Left colon (tissue), 2 donors: Measurements from ENCODE around the gene MSL1. TPM values are rescaled to one million over a fixed set of nuclear protein-coding genes. Genes with fewer than 3 reads are reported as not detected.

Source experiments
- ATAC-seq: fragments of 200-7000 bp; cut with Tn5 transposase; one replicate; pipeline ENCODE4 v1.9.1; 2020; ENCODE audit warnings: mild to moderate bottlenecking, moderate library complexity
- DNase-seq, 2 donors: peaks; one replicate each; pipeline ENCODE4 v3.0.0-alpha.2; 2020
- intact Hi-C, 2 donors: fragments of 100-400 bp; cut with DNase I in 1 of 2; cut with micrococcal nuclease in 1 of 2; formaldehyde crosslinking; loops; one replicate each; pipeline versions ENCODE4 v1.11.2 to v1.14.0; 2022; cut with DNase I, micrococcal nuclease
- total RNA-seq, 2 donors: library from RNA; stranded (reverse); fragmentation: NEBNext Ultra II Directional; extraction: Animal tissue kit (Norgen Biotek cat#: 25700); gene quantifications; one replicate each; pipeline ENCODE4 v1.2.1, GENCODE V29; 2021
- donor health status: DM: no; HTN: no; CAD: no.
- donor health status: DM: yes; HTN: yes; CAD: no.

The MSL1 gene
- total RNA-seq, 2 donors from 2014 or later, result 77.4 to 82.0 TPM

- intact Hi-C loops, result no loop called here
- DNase-seq (no peak), ATAC-seq (no peak)
Observed at GRCh38 chr17:40153603-40154236, 31.9 kb downstream of the MSL1 start.

GRCh38 chr17:40157973-40158372 lies 36.2 kb downstream of the MSL1 start:
- intact Hi-C loops, result no loop called here
- DNase-seq, result no peak
- no peak for ATAC-seq

- DNase-seq, result no peak
- intact Hi-C loops, result no loop called here
- no peak for ATAC-seq
Observed at GRCh38 chr17:40158438-40159013, 36.8 kb downstream of the MSL1 start.

GRCh38 chr17:40159456-40159855 lies 37.7 kb downstream of the MSL1 start:
- intact Hi-C loops, result no loop called here
- no peak for DNase-seq
- ATAC-seq, result no peak

- ATAC-seq, result no peak
- intact Hi-C loops, result loop anchor here in 1 of 2 donors (2.0 to 10.0 kb wide), 2 partner anchors 55 to 153 kb away; partner anchors contain the start of gene CSF3
- DNase-seq, result no peak
Observed at GRCh38 chr17:40167685-40168261, 46.0 kb downstream of the MSL1 start.

GRCh38 chr17:40168262-40168832 lies 46.6 kb downstream of the MSL1 start:
- peak; percentile 78 for ATAC-seq
- intact Hi-C loops, result loop anchor here in 1 of 2 donors (2.0 to 10.0 kb wide), 2 partner anchors 56 to 154 kb away; partner anchors contain the start of gene CSF3
- no peak for DNase-seq

GRCh38 chr17:40170325-40170724 lies 48.6 kb downstream of the MSL1 start:
- DNase-seq (no peak), ATAC-seq (no peak)
- intact Hi-C loops, result loop anchor here in 1 of 2 donors (10.0 kb wide), 1 partner anchor 146 kb away; no protein-coding TSS in a partner anchor

- intact Hi-C loops, result loop anchor here in 1 of 2 donors (10.0 kb wide), 1 partner anchor 147 kb away; no protein-coding TSS in a partner anchor
- ATAC-seq, result no peak
- no peak for DNase-seq
Observed at GRCh38 chr17:40171750-40172149, 50.0 kb downstream of the MSL1 start.

GRCh38 chr17:40173091-40173777 lies 51.5 kb downstream of the MSL1 start:
- no peak for DNase-seq
- no peak for ATAC-seq
- intact Hi-C loops, result loop anchor here in 1 of 2 donors (10.0 kb wide), 1 partner anchor 148 kb away; no protein-coding TSS in a partner anchor

- no peak for DNase-seq
- no peak for ATAC-seq
- intact Hi-C loops, result loop anchor here in 1 of 2 donors (10.0 kb wide), 1 partner anchor 149 kb away; no protein-coding TSS in a partner anchor
Observed at GRCh38 chr17:40173778-40174135, 52.0 kb downstream of the MSL1 start.

GRCh38 chr17:40174514-40174913 lies 52.7 kb downstream of the MSL1 start:
- DNase-seq, result no peak
- intact Hi-C loops, result loop anchor here in 1 of 2 donors (10.0 kb wide), 1 partner anchor 150 kb away; no protein-coding TSS in a partner anchor
- ATAC-seq, result no peak

GRCh38 chr17:40175928-40176753 lies 54.4 kb downstream of the MSL1 start:
- DNase-seq (peak; percentile 83 to 95), ATAC-seq (peak; percentile 63)
- intact Hi-C loops, result loop anchor here in 1 of 2 donors (10.0 kb wide), 1 partner anchor 151 kb away; no protein-coding TSS in a partner anchor

GRCh38 chr17:40176754-40177110 lies 55.0 kb downstream of the MSL1 start:
- peak; percentile 31 for ATAC-seq
- intact Hi-C loops, result loop anchor here in 1 of 2 donors (10.0 kb wide), 1 partner anchor 152 kb away; no protein-coding TSS in a partner anchor
- DNase-seq, result peak; percentile 63 to 74

- intact Hi-C loops, result loop anchor here in 1 of 2 donors (10.0 kb wide), 1 partner anchor 153 kb away; no protein-coding TSS in a partner anchor
- ATAC-seq (peak; percentile 51), DNase-seq (peak; percentile 84 to 92)
Observed at GRCh38 chr17:40177275-40177874, 55.6 kb downstream of the MSL1 start, which contains the start of gene RAPGEFL1. Gene RAPGEFL1 (plus strand): TSS chr17:40177470. CDS start chr17:40177862, 392 bp downstream.

- intact Hi-C loops, result loop anchor here in 1 of 2 donors (10.0 kb wide), 1 partner anchor 153 kb away; no protein-coding TSS in a partner anchor
- peak in 1 of 2 donors; percentile 55 for DNase-seq
- peak; percentile 1 for ATAC-seq
Observed at GRCh38 chr17:40178021-40178601, 56.3 kb downstream of the MSL1 start.

- ATAC-seq (no peak), DNase-seq (peak in 1 of 2 donors; percentile 32)
- intact Hi-C loops, result loop anchor here in 1 of 2 donors (10.0 kb wide), 1 partner anchor 154 kb away; no protein-coding TSS in a partner anchor
Observed at GRCh38 chr17:40178660-40179059, 56.9 kb downstream of the MSL1 start.
